Heart right ventricle (tissue), 16 donors: ENCODE data around the gene HPSE. TPM values are rescaled to one million over a fixed set of nuclear protein-coding genes. Genes with fewer than 3 reads are reported as not detected.

ENCODE experiments used
- ATAC-seq, 8 donors: fragments of 200-7000 bp; cut with Tn5 transposase; one replicate each; pipeline ENCODE4 v1.9.1; 2020; ENCODE audit warnings: mild to moderate bottlenecking in 8 of 8, moderate library complexity in 8 of 8, moderate number of reproducible peaks in 1 of 8
- DNase-seq, 2 donors: peaks; one replicate each; pipeline ENCODE4 v3.0.0-alpha.2; 2020
- H3K27ac ChIP-seq, 10 donors: fragments of 200-600 bp; sonication (generic) in 2 of 10; one replicate each; pipeline versions ENCODE4 v1.5.0 to v1.8.0; 2020 to 2022; ENCODE audit warnings: mild to moderate bottlenecking in 3 of 10
- H3K27me3 ChIP-seq, 7 donors: fragments of 200-600 bp; one replicate each; pipeline ENCODE4 v1.8.0; 2021 to 2022; ENCODE audit warnings: mild to moderate bottlenecking in 2 of 7
- H3K36me3 ChIP-seq, 9 donors: fragments of 200-600 bp; sonication (generic) in 1 of 9; one replicate each; pipeline versions ENCODE4 v1.5.0 to v1.8.0; 2020 to 2022; ENCODE audit warnings: mild to moderate bottlenecking in 2 of 9
- H3K4me1 ChIP-seq, 9 donors: fragments of 200-600 bp; sonication (generic) in 1 of 9; one replicate each; pipeline versions ENCODE4 v1.5.0 to v1.8.0; 2020 to 2022; ENCODE audit warnings: mild to moderate bottlenecking in 4 of 9
- H3K4me3 ChIP-seq, 10 donors: fragments of 200-600 bp; sonication (generic) in 2 of 10; one replicate each; pipeline versions ENCODE4 v1.5.0 to v1.8.0; 2020 to 2022; ENCODE audit warnings: mild to moderate bottlenecking in 7 of 10, moderate library complexity in 2 of 10
- H3K9me3 ChIP-seq, 11 donors: fragments of 200-600 bp in 10 of 11; sonication (generic) in 2 of 11; one replicate each; pipeline versions ENCODE4 v1.5.0 to v1.8.0; 2013 to 2022; ENCODE audit warnings: mild to moderate bottlenecking in 2 of 11, control low read depth in 1 of 11, moderate library complexity in 1 of 11
- CTCF ChIP-seq, 9 donors: fragments of 200-600 bp; sonication (generic) in 2 of 9; IDR thresholded peaks; one replicate each; pipeline versions ENCODE4 v1.5.0 to v1.8.0; 2021 to 2022; ENCODE audit warnings: antibody characterized with exemption in 9 of 9, mild to moderate bottlenecking in 5 of 9, moderate library complexity in 1 of 9
- WGBS, 2 donors: extraction: QIAGEN DNeasy Blood & Tissue Kit; methylation state at CpG; one replicate each; pipeline ENCODE4 v1.1.7; 2013; ENCODE audit warnings: inconsistent platforms in 1 of 2; 5-methylcytosine and 5-hydroxymethylcytosine counted together
- intact Hi-C, 10 donors: fragments of 100-400 bp; cut with DNase I; formaldehyde crosslinking; loops; one replicate each; pipeline versions ENCODE4 v1.11.1 to v1.14.2; 2022
- polyA plus RNA-seq, 2 donors: library from polyadenylated mRNA; stranded (reverse); fragments of 200-250 nt; gene quantifications; one replicate each; pipeline ENCODE4 v1.2.3, GENCODE V29; 2013
- total RNA-seq, 10 donors: library from RNA; stranded (reverse); fragmentation: NEBNext Ultra II Directional in 3 of 10; extraction: Animal tissue kit (Norgen Biotek cat#: 25700) in 3 of 10; gene quantifications; one replicate each; pipeline versions ENCODE4 v1.2.1 to v1.2.4, GENCODE V29; 2021 to 2023
- donor health status: Arrhythmogenic right ventricular cardiomyopathy.
- donor health status: ischemic (EF 13 %, LVEDD 7.1; RV severe dilation, severe dysfunction).
- donor health status: healthy with polysubstance abuse.
- donor health status: DM: no; HTN: yes; CAD: no.
- donor health status: DM: no; HTN: no; CAD: no.
- donor health status: ischemic (EF 25% LVEDD 6.9; RV normal size, moderate dysfunction).
- donor health status: ischemic (EF 25% LVEDD 5.7; RV mildly dilated, moderate dysfunction).
- donor health status: healthy.
- donor health status: DM: yes; HTN: yes; CAD: no.
- donor health status: Ischemic cardiomyopathy.
- donor health status: ischemic (EF 35%, LVEDD 5.7; RV mildly dilated, moderate dysfunction).
- donor health status: nonischemic (EF 11% LVEDD 7.7; RV severe dilation, severe dysfunction).
- donor health status: DM: yes; HTN: yes; CAD: no.
- donor health status: PGD.
- donor health status: ischemic (EF 29% LVEDD 5.4; RV normal size, mild dysfunction).
- donor health status: nonischemic (EF 23%, LVEDD 6.1; RV moderate dilation, normal function).

Gene HPSE
- total and polyA plus RNA-seq, 12 donors: 0.15 to 2.4 (median 0.39) TPM

- intact Hi-C loops: no loop called here
- DNase-seq: no peak
These were observed 38.3 kb upstream of the HPSE start for GRCh38 chr4:83372931-83373330.

GRCh38 chr4:83371936-83372335 lies 37.3 kb upstream of the HPSE start:
- WGBS, 2 donors: 80 to 89% methylated on average over 1 of the region's 1 CpG
- peaks cover 0 to 19% (median 0%) of the 10 kb centered on the region in 9 donors for H3K4me1 ChIP-seq
- no peak for ATAC-seq
- intact Hi-C loops: no loop called here
- no peak overlapping the region for H3K4me3 ChIP-seq
- H3K36me3 ChIP-seq: no peaks in the 10 kb centered on the region
- no peak for TF ChIP-seq CTCF (IDR thresholded peaks at IDR 0.05)
- H3K27me3 ChIP-seq: no peaks in the 10 kb centered on the region
- H3K27ac ChIP-seq: no peak overlapping the region
- no peaks in the 10 kb centered on the region for H3K9me3 ChIP-seq
- DNase-seq: no peak

More at GRCh38 chr4:83372931-83373330, 38.3 kb upstream of the HPSE start:
- no peak overlapping the region for H3K27ac ChIP-seq
- no peaks in the 10 kb centered on the region for H3K27me3 ChIP-seq
- H3K4me1 ChIP-seq: peaks cover 0 to 19% (median 0%) of the 10 kb centered on the region in 9 donors
- 75 to 79% methylated on average over 1 of the region's 1 CpG for WGBS, 2 donors
- H3K4me3 ChIP-seq: no peak overlapping the region
- ATAC-seq: no peak
- H3K9me3 ChIP-seq: peaks cover 0 to 2% (median 0%) of the 10 kb centered on the region in 11 donors
- no peak for TF ChIP-seq CTCF (IDR thresholded peaks at IDR 0.05)
- H3K36me3 ChIP-seq: no peaks in the 10 kb centered on the region

- Histone ChIP-seq H3K36me3 (no peaks in the 10 kb centered on the region), H3K4me1 (peaks cover 0 to 19% (median 0%) of the 10 kb centered on the region in 9 donors), H3K9me3 (no peaks in the 10 kb centered on the region), H3K27me3 (no peaks in the 10 kb centered on the region), H3K27ac (no peak overlapping the region), H3K4me3 (no peak overlapping the region)
- intact Hi-C loops: no loop called here
- no peak for TF ChIP-seq CTCF (IDR thresholded peaks at IDR 0.05)
- no peak for DNase-seq
- 91 to 93% methylated on average over 5 of the region's 5 CpGs for WGBS, 2 donors
- no peak for ATAC-seq
These were observed 36.6 kb upstream of the HPSE start for GRCh38 chr4:83371235-83371634.

- DNase-seq (no peak), ATAC-seq (no peak)
- Histone ChIP-seq H3K4me1 (peaks cover 0 to 19% (median 0%) of the 10 kb centered on the region in 9 donors), H3K27ac (no peak overlapping the region), H3K27me3 (no peaks in the 10 kb centered on the region), H3K4me3 (no peak overlapping the region), H3K9me3 (no peaks in the 10 kb centered on the region), H3K36me3 (no peaks in the 10 kb centered on the region)
- no peak for TF ChIP-seq CTCF (IDR thresholded peaks at IDR 0.05)
- intact Hi-C loops: no loop called here
- 47 to 88% methylated on average over 1 of the region's 1 CpG for WGBS, 2 donors
These were observed 35.9 kb upstream of the HPSE start for GRCh38 chr4:83370640-83370906.
